NOMO-1 treated with dmso at 0.1 percent for 144 hours (cell line): Measurements from ENCODE around the gene FILIP1L.
A peak's percentile ranks its signal among the peaks of the same experiment; 100 is the strongest.

ENCODE experiments used
- DNase-seq: peaks from one replicate; lab custom pipeline; 2025; ENCODE audit not compliant: unreplicated experiment; lab: John Stamatoyannopoulos, UW

The FILIP1L gene

DNA sequence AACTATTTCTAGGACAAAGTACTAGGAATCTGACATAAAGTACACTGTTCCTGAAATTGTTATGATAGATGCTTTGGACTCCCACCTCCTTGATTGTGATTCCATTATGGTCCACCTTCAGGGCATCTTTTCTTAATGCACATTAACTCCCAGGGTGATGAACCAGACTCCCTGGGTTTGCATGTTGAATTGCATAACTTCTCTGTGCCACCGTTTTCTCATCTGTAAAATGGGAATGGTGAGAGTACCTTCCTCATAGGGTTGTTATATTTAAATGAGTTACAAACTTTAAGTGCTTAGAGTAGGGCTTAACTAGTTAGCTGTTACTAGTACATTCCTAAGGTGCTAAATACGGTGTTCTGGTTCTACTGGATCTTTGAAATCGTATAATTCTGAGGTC, 214.7 kb downstream of the FILIP1L start:
- DNase-seq: no peak

DNA sequence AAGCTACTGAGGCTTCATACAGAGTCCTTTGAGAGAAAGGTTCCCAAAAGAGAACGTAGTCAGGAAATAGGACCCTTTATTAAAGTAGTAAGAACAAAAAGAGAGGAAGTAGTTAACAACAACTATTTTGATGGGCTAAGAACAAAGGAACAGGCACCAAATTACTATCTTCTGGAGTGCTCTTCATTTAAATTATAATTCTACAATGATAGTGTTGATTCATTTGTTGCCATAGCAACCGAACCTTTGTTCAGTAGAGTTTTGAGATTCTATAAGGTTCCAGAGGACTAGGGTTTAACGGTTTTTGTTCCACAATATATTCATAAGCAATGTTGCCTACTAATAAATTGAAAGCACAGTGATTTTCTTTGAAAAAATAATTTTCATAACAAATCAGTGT, 217.8 kb downstream of the FILIP1L start:
- no peak for DNase-seq

DNA sequence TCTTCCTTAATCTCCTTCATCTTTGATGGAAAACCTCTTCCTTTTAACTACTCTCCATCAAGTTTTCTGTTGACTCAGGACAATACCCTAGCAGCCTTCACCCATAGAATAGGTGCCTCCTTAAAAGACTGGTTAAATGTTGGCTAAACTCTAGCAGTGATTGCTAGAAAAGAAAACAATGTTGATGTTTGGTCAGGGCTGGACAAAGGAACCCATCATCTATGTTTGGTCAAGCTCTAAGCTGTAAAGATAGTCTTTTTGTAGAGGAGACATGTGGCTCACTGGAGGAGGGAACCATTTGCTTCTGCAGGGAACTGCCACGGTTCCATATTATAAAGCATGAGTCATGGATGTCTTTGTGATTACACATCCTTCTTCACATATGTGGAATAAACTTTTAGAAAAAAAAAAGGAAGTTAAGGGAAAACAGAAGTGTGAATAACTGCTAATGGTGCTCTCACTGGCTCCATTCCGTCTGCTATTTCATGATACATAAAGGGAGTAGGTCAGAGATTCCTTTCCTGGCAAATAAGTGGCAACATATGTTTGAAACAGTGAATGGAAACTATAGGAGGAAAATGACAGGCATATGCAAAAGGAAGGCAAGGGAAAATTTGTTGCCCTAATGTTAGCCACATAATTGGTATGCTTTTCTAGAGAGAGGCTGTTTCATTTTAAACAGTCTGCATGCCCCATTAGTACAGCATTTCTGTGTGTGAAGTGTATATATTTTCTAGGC, 218.4 kb downstream of the FILIP1L start:
- peak; percentile 66 for DNase-seq

DNA sequence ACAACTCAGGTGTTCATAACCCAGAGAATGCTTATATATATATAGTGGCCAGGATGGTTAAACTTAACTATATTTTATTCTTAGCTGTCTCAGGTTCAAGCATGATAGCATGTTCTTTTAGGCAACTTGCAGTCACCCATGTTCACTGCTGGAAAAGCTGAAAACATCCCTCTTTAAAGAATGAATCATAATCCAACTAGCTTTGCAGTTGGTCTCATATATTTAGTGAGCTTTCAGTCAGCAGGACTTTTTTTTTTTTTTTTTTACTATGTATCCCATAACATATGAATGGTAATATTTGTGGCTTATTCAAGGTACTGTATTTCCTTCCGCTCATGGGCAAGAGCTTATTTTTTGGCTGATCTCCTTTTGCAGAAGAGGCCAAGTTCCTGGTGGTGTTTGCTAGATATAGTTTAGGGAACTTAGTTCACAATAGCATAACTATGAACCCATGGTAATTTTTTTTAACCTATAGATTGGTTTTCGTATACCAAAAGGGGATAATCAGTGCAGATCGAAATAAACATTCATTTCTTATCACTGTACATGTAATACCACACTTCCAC, 219.1 kb downstream of the FILIP1L start:
- peak; percentile 67 for DNase-seq

DNA sequence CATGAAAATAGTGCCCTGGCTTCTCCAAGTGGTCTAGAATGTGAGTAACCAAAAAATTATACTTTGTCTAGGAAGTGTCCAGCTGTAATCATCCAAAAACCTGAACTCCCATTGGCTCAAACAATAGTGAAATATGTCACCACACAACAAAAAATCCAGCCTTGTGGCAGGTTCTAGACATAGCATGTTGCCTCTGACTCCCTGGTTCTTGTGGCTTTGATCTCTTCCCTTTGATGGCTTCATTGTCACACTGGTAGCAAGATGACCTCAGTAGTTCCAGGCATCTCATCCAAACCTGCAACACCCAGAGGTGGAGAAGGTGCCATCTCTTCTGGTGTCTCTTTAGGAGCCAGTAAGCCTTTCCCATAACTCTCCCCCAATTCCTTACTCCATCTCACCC, 222.0 kb downstream of the FILIP1L start:
- DNase-seq: no peak

DNA sequence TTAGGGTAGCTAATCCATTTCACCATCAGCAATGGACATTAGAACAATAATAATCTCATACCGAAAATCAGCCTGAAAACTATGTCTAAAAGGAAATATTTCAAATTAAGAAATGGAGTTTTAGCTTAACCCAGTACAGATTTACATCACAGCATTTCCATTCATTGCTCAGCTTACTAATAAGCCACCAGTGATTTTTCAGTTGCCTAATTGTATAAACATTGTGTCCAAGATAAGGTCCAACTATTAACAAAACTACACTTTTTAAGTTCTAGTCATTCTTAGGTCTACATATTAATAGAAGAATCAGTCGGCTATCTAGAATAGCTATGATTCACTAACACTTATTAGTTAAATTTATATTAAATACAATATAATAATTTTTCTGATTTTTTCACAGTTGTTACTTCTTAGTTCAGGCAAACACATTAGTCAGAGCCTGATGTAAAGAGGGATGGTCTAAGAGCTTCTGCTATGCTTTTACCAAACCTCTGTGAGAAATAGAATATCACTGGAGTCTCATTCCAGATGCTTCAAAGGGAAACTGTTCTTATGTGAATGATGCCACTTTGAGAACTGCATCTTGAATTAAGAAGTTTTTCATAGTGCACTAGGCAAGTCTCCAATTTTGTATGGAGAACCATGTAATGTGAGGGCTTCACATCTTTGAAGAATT, 222.6 kb downstream of the FILIP1L start:
- no peak for DNase-seq

DNA sequence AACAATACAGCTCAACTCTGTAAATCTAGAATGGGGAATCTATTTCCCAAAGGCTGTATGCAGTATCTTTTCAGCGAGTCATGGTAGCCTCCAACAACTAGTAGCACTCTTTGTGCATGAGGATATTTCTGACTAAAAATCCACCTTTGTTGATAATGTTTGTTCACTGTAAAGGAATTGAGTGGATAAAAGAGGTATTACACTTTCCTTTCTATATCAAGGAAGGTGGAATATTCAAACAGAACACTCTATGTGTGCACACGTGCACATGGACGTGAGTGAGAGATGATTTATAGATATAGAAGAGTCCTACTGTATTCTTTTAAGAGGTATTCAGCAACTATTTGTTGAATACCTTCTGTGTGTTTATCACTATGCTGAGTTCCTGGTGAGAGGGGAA, 228.4 kb downstream of the FILIP1L start:
- no peak for DNase-seq

DNA sequence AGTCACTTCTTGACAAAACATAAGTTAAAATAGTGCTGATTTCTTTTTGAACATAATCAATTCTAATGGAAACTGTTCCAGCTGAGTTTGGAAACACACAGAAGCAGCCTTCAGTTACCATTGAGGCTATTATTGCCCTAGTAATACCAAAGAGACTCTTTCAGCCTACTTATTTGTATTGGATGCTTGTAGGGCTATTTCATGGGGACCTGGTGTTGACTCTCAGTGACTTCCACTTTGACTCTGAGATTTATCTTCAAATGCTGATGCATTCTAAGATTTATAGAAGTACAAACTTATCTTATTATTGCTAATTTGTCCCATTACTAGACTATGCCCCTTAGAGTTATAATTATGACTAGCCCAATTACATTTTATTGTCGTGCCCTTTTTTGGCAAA, 229.2 kb downstream of the FILIP1L start:
- DNase-seq: no peak

DNA sequence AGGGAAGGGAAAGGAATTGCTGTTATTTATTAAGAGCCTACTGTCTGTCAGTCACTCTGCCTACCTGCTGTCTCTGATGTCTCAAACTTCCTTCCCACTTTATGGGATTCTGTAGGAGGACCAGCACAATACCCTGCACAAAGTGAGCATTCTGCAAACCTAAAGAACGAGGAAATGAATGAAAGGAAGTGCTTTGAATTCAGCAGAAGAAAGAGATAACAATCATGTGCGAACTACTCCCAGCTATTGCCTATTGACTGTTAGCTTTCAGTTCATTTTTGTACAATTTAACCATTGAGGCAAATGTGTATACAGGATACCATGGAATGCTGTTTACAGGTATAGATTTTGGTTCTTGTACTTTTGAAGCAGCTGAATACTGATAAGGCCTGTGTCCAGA, 229.8 kb downstream of the FILIP1L start:
- no peak for DNase-seq

DNA sequence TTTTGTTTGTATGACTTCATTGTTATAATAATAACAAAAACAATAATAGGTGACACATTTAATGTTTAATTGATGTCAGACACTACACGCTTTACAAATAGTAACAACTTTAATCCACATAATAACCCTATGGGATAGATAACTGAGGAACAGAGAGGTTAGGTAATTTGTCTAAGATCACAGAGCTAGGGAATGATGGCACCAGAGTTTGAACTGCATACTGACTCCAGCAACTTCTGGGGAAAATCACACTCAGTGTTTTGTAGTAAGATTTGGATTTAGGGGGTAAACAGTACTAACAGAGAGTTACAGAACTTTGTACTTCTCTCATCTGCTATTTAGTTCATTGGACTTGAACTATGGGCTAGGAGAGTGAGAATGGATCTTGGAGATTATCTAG, 230.6 kb downstream of the FILIP1L start:
- DNase-seq: no peak

DNA sequence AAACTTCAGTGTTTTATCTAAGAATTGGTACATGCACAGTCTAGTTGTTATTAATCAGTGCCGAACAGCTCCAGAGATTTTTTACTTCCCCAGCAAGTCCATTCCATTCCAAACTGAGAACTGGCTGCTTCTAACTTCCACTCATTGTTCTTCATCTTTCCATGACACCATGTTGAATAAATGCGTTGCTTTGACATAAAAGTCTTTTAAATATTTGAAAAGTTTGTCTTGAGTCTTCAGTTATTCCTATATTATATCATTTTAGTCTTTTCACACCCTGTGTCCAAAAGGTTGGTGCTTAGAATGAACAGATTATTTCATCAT, 231.2 kb downstream of the FILIP1L start:
- DNase-seq: no peak

DNA sequence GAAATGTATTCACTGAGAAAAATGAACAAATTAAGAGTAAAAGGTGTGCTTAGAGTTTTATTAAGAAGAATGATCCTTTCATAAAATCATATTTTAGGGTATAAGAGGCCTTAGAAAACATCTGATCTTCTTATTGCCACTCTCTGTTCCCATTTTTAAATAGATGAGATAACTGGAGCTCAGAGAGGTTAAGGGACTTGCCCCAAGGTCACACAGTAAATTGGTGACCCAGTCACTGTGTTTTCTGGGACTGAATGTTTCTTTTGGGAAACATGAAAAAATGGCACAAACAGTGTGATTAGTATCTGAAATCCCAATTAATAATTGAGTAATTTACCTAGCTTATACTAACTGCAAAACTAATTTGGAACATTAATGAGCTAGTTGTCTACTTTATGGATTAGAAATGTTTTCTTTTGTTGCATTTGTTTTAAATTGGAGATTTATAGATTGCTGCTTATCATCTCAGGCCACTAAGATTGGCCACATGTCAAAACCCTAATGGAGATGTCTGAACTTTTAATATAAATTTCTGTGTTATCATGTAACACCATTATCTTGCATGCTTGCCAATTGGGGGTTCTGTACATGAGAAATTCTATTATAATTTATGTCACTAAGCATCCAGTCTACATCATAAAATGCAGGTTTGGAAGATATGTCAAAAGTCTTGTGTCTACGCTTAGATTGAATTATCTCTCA, 231.7 kb downstream of the FILIP1L start:
- no peak for DNase-seq

DNA sequence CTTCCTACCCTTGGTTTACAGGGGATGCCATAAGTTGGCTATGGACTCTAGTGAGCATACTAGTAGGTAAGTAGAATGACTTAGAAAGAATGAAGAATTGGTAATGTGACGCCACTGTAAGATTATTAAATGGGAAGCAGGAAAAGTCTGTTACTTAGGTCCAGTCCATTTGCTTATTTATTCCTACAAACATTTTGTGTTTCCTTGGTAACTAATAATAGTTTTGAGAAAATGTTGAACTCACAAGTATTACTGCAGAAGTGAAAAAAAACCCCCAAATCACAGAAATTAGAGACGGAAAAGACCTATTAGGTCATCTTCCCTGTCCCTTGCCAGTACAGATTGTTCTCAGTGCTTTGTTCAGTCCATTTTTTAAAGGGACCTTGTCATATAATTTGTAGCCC, 233.2 kb downstream of the FILIP1L start:
- DNase-seq: no peak

DNA sequence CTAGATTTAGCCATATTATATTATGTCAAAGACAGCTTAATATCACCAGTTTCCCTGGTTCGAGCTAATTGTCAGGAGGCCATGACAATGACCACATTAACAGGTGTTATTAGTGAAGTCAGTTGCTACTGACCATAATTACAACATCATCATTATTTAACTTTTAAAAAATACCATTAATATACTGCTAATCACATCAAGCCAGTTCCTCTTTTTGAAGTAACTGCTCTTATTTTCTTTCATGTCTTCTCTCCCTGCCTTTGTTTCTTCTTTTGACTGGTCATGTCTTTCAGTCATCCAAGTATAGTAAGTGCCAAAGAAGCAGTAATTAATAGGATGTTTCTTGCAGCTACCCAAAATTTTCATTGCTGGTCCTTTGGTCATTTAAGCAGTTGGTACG, 235.0 kb downstream of the FILIP1L start:
- no peak for DNase-seq

DNA sequence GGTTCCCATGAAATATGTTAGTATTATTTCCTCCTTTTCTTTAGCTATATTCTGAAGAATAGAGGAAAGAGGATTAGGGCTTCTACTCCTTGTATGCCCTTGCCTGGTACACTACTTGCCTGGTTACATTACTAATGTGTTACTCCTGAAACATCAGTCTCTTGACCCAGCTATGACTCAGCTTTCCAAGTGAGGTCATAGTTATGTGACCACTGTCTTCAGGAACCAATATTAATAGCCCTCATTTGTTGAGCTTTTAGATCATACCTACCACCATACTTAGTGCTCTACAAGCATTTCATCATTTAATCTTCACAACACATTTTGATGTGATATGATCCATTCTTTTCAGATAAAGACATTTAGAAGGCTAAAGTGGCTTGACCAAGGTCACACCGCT, 236.3 kb downstream of the FILIP1L start:
- no peak for DNase-seq

DNA sequence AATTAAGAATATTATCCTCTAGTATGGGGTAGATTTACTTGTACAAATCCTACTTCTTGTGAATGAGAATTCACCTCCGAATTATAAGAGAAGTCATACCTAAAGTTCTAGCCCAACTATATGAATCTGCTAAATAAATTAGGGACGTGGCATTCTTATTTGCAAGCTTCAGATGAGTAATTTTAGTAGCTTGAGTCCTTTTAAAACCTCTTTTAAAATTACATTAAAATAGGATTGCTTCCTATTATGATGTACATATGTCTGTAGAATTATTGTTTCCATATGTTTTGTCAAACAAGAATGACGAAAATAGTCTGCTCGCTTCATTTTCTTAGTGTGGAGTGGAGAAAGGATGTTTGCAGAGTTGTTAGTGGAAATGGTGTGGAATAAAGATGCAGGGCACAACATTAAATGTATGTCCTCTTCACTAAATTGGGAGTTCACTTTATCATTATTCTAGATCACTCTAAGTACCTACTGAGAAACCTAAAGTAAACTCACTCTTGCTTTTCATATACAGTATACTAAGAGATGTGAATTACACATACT, 237.2 kb downstream of the FILIP1L start:
- no peak for DNase-seq

DNA sequence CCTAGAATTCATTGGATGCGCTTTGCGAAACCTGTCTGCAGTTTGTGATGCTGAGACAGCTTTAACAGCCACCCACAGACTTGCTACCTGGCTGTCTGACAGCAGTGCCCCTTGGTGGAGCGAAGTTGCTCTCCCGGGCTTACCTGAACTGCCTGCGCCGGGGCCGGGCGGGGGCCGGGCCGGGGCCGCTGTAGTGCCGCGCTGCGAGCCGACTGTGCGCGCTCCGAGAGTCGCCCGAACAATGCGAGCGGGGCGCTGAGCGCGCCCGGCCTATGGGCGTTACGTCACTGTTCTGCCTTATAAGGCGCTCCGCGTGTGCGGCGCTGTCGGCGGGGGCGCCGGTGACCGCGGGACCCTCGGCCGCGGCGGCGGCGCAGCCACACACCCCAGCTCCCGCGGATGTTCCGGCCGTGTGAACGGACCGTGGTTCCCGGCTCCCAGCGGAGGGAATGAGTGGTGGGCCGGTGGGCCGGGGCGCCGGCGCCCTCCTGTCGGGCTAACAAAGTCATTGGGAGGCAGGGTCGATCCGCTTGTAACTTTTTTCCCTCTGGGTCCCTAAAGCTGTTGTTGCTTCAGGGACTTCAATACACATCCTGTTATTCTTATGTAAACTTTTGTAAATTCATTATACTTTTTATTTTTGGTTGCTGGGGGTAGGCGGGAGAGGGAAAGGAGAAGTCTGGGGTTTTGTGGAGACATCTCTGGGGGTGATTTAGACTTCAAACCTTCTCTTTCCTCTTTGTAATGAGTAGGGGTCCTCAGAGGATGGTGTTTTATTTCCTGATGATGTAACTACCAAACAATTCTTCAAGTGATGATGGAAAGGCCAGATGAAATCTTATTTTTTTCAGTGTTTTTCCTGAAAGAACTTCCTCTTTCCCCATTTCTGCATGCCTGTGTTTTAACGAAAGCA, 238.1 kb downstream of the FILIP1L start:
- peak; percentile 58 for DNase-seq

DNA sequence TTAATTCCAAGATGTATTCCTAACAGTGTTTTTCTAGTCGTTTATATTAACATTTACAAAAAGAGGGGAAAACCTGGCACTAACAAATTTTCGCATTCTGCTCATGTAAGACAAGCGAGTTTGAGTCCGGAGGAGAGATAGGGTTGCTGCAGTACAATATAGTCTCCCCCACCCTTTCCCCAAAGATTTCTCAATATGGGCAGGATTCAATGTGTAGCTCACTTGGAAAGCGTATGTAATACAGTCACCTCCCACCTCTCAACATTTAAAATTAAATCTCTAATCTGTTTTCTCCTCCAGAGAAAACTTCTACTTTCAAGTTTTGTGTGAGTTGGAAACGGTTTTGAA, 238.7 kb downstream of the FILIP1L start:
- DNase-seq: peak; percentile 33

DNA sequence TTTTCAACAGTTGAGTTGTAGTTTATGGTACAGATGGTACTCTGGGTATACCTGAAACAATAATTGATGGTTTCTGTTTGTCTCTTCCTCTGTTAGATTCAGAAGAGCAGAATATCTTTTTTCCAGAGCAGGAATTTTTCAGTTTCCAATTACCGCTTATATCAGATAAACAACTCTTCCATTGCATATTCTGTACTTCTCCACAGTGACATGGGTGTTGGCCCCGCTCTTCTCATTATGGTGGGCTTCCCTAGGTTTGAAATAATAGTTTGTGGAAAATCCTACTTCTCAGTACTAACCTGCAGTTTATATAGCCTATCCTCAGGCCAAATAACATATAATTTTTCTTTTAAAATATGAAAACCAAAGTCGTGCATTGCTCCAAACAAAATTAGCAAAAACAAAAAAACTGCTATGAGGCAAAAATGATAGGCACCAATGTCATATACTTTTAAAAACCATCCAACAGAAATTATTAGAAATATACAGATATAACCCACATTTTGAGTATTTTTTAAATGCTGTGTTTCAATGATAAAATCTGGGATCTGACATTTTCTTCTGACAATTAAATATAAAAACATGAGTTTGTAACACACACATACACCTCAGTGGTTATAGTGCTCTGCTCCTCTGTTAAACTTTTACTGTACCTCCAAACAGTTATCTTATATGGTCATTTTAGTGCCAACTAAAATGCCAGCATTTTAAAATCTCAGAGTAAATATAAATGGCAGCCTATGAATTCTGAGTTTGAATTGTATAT, 239.9 kb downstream of the FILIP1L start:
- DNase-seq: no peak
